Endometrium (tissue), 2 donors: ENCODE results near the gene MSMP.

ENCODE experiments used
- FAIRE-seq: peaks from 2 replicates; lab custom pipeline; 2012; peaks lifted over from hg19 to GRCh38; lab: Jason Lieb, UNC
- donor health status: control.
- donor health status: control.

MSMP gene

GRCh38 chr9:35771075-35771433 lies 17.0 kb upstream of the MSMP start:
- FAIRE-seq = no peak

DNA sequence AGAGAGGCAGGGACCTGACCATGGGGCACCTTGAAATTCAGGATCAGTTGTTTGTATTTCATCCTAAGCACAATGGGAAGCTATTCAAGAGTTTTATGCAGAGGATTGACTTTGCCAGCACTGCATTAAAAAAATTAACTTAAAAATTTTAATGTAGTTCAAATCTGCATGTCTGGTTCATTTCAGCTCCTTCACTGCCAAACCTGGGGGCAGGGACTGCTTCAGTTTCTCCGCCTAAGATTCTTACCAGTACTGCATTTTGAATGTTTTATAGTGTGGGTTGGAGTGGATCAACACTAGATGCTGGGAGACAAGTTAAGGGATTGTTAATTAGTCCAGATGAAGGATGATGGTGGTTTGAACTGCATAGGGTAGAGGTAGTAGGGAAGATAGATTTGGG lies 15.7 kb upstream of the MSMP start:
- FAIRE-seq = no peak

- no peak for FAIRE-seq
These were observed 13.4 kb upstream of the MSMP start for GRCh38 chr9:35767458-35767857.

DNA sequence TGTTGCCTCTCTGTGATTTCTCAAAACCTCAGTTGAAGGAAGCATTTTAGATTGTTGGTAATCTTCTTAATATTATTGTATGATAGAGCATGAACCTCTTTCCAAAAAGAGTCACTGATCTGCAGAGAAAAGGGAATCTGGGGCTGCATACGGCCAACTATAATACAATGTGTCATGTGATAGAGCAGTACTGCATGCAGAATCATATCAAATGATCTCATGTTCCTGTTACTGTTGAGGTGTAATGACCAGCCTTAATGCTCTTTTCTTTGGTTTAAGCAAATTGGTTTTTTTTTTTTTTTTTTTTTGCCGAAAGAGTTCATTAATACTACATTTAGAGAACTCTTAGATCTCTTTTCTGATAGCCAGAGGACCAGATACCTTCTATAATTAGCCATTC lies 12.9 kb upstream of the MSMP start:
- FAIRE-seq = no peak

DNA sequence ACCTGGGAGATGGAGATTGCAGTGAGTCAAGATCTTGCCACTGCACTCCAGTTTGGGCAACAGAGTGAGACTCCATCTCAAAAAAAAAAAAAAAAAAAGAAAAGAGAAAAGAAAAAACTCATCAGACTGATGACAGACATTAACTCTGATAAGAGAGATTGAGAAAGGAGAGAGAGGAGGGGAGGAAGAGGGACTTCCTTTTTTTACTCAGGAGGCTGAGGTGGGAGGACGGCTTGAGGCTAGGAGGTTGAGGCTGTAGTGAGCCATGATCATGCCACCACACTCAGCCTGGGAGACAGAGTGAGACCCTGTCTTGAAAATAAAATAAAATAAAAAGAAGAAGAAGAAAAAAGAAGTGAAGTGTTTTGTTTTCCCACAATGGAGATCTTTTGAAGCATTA lies 9.7 kb upstream of the MSMP start:
- no peak for FAIRE-seq

- FAIRE-seq = no peak
These were observed 9.1 kb upstream of the MSMP start for GRCh38 chr9:35763181-35763580.

DNA sequence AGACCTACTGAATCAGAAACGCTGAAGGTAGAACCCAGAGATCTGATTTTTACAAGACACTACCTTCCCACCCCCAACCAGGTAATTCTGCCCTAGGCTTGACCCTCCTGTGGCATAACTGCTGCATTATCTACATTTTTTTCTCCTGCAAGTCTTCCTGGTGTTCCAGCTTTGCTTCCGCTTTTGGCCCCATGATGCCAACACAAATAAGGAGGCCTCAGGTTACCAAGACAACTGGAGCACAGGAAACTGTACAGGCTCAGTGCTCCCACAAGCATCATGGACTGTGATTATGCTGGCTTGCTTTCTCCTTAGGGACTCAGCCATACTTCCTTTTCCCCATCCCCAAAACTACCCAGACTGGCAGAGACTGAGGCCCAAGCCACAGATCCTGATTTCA lies 6.6 kb upstream of the MSMP start:
- FAIRE-seq = no peak

- FAIRE-seq = no peak
These were observed 5.7 kb upstream of the MSMP start for GRCh38 chr9:35759795-35760194.

DNA sequence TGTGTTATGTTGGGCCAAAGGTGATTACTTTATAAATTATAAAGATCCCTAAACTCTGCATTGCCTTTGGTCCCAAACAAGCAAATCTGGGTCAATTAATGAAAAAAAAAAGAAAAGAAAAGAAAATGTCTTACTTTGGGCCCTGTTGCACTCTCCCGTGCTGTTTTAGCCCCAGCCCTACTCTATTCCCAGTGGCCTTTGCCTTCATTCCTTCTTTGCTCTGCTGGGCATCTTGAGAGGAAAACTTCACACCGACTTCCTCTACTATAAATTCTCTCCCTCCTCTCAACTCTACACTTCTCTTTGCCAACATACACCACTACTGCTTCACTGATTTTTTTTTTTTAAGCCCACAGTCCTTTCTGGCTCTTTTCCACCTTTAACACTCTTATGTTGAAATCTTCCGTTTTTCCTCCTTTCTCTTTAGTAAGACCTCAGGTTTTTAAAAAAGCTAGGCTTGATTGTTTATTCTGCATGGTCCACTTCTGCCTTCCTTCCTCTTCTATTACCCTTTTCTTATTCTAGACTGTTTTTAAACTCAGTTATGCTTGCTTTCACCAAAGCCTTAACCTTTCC lies 4.5 kb upstream of the MSMP start:
- FAIRE-seq = no peak

GRCh38 chr9:35757892-35758275 lies 3.8 kb upstream of the MSMP start:
- no peak for FAIRE-seq

DNA sequence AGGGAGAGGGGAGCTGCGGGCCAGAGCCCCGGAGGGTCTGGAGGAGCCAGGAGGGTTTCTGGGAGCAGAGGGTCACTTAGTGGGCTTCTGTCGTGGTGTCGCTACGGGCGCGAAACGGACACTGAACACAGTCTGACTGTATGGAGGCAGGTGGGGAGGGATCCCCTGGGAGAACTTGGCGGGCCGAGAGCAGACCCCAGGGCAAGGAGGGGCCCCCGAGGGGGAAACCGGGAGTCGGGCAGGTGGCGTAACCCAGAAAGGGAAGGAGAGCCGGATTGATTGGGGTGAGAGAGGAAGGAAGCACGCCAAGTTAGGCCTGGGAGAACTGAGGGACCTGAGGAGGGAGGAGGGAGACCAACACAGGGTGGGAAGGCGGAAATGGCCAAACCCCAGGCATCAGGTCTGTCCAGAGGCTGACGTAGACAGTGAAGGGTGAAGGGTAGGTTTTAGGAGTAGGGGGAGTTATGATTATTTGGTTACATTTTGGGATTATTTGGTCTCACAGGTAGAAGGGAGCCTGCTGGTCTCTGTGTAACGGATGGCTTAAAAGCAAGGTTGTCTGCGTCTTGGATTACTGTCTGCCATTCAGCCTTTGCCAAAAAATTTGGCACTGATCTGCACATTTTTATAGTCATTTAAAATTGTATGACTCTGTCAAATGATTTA lies 3.3 kb upstream of the MSMP start:
- FAIRE-seq = no peak

DNA sequence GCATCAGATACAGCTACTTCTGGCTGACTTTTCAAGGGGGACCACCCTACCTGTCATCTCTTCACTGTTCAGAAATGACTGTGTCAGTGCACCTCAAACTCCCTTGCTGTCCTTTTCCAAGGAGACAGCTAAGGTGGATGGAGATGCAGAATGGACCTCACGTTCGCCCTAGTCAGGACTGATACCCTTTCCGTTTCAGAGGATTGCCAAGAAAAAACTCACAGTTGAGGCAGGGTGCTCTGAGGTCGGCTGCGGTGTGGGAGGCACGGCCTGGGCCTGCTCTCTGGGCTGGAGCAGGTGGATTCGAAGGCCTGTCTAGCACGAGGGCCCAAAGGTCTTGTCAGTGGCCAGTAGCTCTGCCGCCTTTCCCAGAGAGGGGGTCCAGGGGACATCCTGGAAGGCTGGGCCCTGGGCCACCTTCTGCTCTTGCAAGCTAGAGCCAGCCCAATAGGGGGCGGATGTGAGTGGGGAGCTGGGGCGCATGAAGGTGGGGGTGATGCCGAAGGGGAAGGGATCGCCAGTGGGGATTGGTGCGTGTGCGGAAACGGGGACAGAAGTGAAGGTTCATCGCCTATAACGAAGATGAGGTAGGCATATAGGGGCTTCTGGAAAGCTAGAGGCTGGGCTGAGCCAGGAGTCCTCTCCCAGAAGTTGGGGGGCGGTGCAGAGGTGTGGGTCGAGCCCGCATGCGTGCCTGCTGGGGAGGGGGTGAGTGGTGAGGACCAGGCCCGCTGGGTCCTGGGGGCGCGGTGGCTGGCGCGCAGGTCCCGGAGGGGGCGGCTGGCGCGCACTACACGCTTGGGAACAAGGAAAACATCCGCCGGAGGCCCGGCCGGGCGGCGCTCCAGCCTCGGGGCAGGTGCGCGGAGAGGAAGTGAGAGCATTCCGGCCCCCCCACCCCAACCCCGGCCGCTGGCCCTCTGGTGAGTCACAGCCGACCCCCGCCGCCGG lies 2.5 kb upstream of the MSMP start:
- no peak for FAIRE-seq

DNA sequence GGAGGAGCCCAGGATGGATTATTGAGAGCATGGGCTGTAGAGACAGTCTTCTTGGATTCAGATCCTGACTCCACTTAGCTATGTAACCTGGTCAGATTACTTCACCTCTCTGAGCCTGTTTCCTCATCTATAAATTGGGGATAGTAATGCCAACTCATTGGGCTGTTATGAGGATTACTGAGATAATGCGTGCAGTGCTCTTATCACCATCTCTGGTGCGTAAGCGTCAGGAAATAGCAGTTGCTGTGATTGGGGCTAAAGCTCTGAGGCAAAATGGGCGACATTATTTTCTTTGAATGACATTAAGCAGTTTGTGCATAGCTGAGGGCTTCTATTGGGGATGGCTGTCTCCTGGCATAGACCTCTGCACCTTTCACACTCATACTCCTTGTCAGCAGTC lies 995 bp upstream of the MSMP start:
- no peak for FAIRE-seq

DNA sequence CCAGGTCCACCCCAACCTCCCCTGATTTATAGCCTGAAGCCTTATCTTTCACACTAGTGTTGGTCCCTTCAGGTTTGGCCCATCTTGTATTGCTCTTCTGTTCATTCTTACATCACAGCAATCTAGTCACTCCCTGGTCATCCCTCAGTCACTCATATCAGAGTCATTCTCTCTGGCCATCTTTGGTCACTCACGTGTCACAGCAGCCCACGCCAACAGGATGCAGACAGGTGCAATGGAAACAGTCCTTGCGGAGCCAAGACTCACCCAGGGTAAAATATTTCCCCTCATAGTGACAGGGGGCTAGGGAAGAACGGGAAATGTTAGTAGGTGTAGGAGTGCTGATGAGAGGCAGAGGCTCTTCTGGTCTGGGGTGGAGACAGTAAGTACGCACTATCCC lies 610 bp downstream of the MSMP start:
- FAIRE-seq = no peak

DNA sequence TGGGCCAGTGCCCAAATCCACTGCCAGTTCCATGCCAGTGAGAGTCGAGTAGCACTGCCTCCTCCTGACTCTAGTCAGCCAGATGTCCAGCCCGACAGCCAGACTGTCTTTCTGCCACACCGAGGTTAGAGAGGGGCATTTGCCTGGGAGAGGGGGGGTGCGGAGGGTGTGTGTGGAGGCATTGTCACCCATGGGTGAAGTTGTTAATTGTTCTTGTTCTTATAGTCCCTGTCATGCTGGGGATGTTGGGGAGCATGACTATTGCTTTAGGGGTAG lies 3.9 kb downstream of the MSMP start:
- no peak for FAIRE-seq

DNA sequence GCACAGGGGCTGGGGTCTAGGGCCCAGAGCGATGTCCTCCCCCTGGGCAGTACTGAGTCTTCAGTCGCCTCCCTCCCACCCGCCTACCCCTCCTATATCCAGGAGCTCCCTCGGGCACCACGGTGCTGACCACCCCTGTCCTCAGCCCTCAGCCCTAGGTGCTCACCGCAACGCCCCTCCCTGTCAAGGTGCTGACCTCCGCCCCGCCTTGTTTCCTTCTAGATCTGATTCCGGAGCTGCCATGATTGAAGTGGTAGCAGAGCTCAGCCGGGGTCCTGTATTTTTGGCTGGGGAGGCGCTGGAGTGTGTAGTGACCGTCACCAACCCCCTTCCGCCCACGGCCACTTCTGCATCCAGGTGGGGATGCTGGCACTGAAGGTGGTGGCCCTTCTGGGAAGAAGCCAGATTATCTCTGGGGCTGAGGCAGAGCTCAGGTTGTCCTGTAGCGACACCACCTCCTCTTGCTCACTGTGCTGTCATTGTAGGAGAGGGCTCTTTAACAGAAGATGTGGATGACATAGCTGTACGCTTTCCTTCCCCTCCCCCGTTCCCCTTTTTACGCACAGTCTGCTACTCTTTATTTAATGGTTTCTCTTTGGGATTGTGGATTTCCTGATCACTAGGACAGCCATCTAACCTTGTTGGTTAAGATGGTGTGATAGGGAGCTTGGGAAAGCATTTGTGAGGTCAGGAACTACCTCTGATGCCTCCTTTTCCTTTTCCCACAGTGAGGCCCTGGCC lies 4.4 kb downstream of the MSMP start:
- no peak for FAIRE-seq

- no peak for FAIRE-seq
These were observed 5.1 kb downstream of the MSMP start, which contains the start of the genes GBA2 and RGP1 for GRCh38 chr9:35748858-35749514. TSS of gene GBA2 (minus strand) at chr9:35749228. CDS start at chr9:35748704, 524 bp downstream. TSS of gene RGP1 (plus strand) at chr9:35749287. CDS start at chr9:35749756, 469 bp downstream.

- FAIRE-seq = no peak
These were observed 5.7 kb downstream of the MSMP start for GRCh38 chr9:35748242-35748857.

- FAIRE-seq = no peak
These were observed 7.5 kb downstream of the MSMP start for GRCh38 chr9:35746583-35746982.

GRCh38 chr9:35745569-35745968 lies 8.5 kb downstream of the MSMP start:
- no peak for FAIRE-seq

DNA sequence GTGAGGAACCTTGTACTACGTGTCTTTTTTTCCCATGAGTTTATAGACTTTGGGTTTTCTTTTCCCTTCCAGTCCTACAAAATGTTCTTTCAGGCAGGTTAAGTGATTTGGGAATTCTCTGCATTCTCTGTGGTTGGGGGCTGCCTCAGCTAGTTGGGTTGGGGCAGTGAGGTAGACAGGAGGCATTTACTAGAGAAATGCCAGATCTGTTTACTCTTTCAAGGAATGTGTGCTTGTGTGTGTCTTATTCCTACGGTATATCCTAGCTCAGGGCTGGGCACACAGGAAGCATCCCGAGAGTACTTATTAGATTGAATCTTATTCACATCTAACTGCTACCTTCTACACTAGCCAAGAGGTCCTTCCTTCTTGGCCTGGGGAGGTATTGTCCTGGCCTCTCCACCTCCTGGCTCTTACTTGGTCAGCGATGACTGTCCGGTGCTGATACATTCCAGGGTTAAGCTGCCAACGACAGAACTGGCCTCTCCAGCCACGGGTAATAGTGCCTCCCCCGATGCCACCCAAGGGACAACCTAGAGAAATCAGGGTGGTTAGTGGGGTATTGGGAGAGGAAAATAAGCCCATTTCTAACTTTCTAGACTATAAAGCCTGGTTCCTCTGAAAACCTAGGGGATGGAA lies 10.1 kb downstream of the MSMP start:
- FAIRE-seq = no peak
